DND-41 (cell line): ENCODE results near the gene AJAP1.

Source experiments
- EZH2 ChIP-seq: IDR thresholded peaks from 3 replicates; pipeline ENCODE4 v1.6.1; 2012; ENCODE audit warnings: borderline replicate concordance, low read depth, mild to moderate bottlenecking, moderate library complexity, low read length, inconsistent platforms; ENCODE audit not compliant: severe bottlenecking
- TF ChIP-seq, protein P1 (sequence below): IDR thresholded peaks from 2 replicates; pipeline ENCODE4 v1.5.1; 2012; ENCODE audit warnings: borderline replicate concordance, low read length, moderate library complexity, mild to moderate bottlenecking; ENCODE audit not compliant: poor library complexity, severe bottlenecking; ENCODE audit errors: extremely low read depth

DNA sequence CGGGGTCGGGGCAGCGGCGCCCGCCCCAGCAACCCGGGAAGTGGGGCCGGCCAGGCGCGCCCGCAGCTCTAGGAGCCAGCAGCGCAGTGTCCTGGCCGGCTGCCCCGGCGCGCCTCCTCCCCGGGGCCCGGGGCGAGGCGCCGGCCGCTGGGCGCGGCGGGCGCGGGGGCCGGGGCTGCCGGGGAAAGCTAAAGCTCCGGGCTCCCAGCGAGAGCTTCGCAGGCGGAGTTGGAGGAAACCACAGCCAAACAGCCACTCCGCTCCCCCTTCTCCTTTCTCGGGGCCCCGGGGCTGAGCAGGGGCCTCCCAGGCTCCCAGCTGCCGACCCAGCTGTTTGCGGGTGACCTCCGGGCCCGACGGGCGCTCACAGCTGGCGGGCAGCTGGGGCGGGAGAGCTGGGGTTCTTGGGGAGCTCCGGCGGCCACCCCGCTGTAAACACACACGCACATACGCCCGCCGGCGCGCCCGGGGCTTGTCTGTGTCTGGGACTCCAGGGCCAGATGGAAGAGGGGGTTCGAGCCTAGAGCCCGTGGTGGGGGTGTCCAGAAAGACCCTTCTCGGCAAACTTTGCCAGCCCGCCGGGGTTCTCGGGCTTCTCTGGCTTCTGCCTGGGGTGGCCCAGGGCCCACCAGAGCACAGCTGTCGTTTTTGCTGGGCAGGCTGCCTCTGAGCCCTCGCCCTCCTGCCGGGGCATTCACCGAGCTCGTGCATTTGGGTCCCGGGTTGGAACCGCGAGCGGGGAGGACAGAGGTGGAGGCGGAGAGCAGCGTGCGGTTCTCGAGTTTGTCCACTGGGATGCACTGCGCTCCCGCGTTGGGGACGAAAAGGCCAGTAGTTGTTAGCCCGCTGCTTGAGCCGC lies 1.5 kb downstream of the AJAP1 start:
- TF ChIP-seq, protein P1, sequence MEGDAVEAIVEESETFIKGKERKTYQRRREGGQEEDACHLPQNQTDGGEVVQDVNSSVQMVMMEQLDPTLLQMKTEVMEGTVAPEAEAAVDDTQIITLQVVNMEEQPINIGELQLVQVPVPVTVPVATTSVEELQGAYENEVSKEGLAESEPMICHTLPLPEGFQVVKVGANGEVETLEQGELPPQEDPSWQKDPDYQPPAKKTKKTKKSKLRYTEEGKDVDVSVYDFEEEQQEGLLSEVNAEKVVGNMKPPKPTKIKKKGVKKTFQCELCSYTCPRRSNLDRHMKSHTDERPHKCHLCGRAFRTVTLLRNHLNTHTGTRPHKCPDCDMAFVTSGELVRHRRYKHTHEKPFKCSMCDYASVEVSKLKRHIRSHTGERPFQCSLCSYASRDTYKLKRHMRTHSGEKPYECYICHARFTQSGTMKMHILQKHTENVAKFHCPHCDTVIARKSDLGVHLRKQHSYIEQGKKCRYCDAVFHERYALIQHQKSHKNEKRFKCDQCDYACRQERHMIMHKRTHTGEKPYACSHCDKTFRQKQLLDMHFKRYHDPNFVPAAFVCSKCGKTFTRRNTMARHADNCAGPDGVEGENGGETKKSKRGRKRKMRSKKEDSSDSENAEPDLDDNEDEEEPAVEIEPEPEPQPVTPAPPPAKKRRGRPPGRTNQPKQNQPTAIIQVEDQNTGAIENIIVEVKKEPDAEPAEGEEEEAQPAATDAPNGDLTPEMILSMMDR: peak; percentile 46
- TF ChIP-seq EZH2: no peak
